HG03159 (cell line): ENCODE measurements around the gene EYA2.
"Not testable (repeated sequence)": the region's sequence is repeated elsewhere in the genome, so short reads cannot be mapped to it uniquely, and the experiment has no call there.

Source experiments
- ATAC-seq: cut with Tn5 transposase; IDR thresholded peaks from one replicate; pipeline ENCODE4 v1.9.1; 2021; ENCODE audit warnings: mild to moderate bottlenecking, moderate library complexity; ENCODE audit not compliant: unreplicated experiment

EYA2 gene

GRCh38 chr20:46951840-46952497 is 57.3 kb downstream of the EYA2 start:
- no peak for ATAC-seq

GRCh38 chr20:46953596-46953995 is 59.0 kb downstream of the EYA2 start:
- ATAC-seq = no peak

- no peak for ATAC-seq
Observed at GRCh38 chr20:46954490-46955038, 59.9 kb downstream of the EYA2 start.

- no peak for ATAC-seq
Observed at GRCh38 chr20:46955601-46956556, 61.2 kb downstream of the EYA2 start.

GRCh38 chr20:46959081-46959692 is 64.5 kb downstream of the EYA2 start:
- ATAC-seq = no peak

- no peak for ATAC-seq
Observed at GRCh38 chr20:46959821-46960220, 65.2 kb downstream of the EYA2 start.

- no peak for ATAC-seq
Observed at GRCh38 chr20:46960536-46960935, 65.9 kb downstream of the EYA2 start.

GRCh38 chr20:46961968-46962367 is 67.3 kb downstream of the EYA2 start:
- not testable (repeated sequence) for ATAC-seq

- ATAC-seq = no peak
Observed at GRCh38 chr20:46962452-46963195, 68.0 kb downstream of the EYA2 start.

- ATAC-seq = no peak
Observed at GRCh38 chr20:46963196-46963529, 68.5 kb downstream of the EYA2 start.

GRCh38 chr20:46963758-46964617 is 69.3 kb downstream of the EYA2 start:
- no peak for ATAC-seq

GRCh38 chr20:46964618-46965455 is 70.2 kb downstream of the EYA2 start:
- ATAC-seq = no peak

- ATAC-seq = no peak
Observed at GRCh38 chr20:46965477-46965876, 70.8 kb downstream of the EYA2 start.

GRCh38 chr20:46967646-46968045 is 73.0 kb downstream of the EYA2 start:
- no peak for ATAC-seq

- ATAC-seq = no peak
Observed at GRCh38 chr20:46970937-46971630, 76.4 kb downstream of the EYA2 start.

GRCh38 chr20:46973766-46974165 is 79.1 kb downstream of the EYA2 start:
- no peak for ATAC-seq

GRCh38 chr20:46974669-46975434 is 80.2 kb downstream of the EYA2 start:
- no peak for ATAC-seq

GRCh38 chr20:46975976-46976375 is 81.3 kb downstream of the EYA2 start:
- ATAC-seq = no peak
